HEK293T (cell line): ENCODE results near the gene TMEM130.
"Not testable (repeated sequence)": the region's sequence is repeated elsewhere in the genome, so short reads cannot be mapped to it uniquely, and the experiment has no call there.

ENCODE experiments used
- CTCF ChIA-PET: fragments of 350-600 bp; formaldehyde crosslinking; extraction: SDS; loops from one replicate; lab custom pipeline; 2021; ENCODE audit warnings: antibody characterized with exemption, inconsistent platforms; lab: Yijun Ruan, JAX
- POLR2A ChIA-PET: fragments of 350-600 bp; formaldehyde crosslinking; extraction: SDS; loops from one replicate; lab custom pipeline; 2020; ENCODE audit warnings: antibody characterized with exemption, inconsistent platforms; lab: Yijun Ruan, JAX
- DNase-seq: peaks from one replicate; pipeline ENCODE4 v3.0.0; 2012; ENCODE audit warnings: mixed read lengths; ENCODE audit errors: extremely low spot score
- ARNT ChIP-seq: fragments of 450-650 bp; IDR thresholded peaks from 2 replicates; pipeline ENCODE4 v1.6.1; 2017; ENCODE audit warnings: mild to moderate bottlenecking
- BHLHE40 ChIP-seq: fragments of 450-650 bp; IDR thresholded peaks from 2 replicates; pipeline ENCODE4 v1.6.1; 2016; ENCODE audit warnings: mild to moderate bottlenecking, moderate library complexity, borderline replicate concordance
- CTBP1 ChIP-seq: fragments of 450-650 bp; IDR thresholded peaks from 2 replicates; pipeline ENCODE4 v1.6.1; 2016; ENCODE audit warnings: borderline replicate concordance
- ELF4 ChIP-seq: fragments of 450-650 bp; IDR thresholded peaks from 2 replicates; pipeline ENCODE4 v1.6.1; 2017; ENCODE audit warnings: antibody characterized with exemption
- FOXA1 ChIP-seq: fragments of 450-650 bp; IDR thresholded peaks from 2 replicates; pipeline ENCODE4 v1.6.1; 2016; ENCODE audit warnings: mild to moderate bottlenecking
- FOXK2 ChIP-seq: fragments of 450-650 bp; IDR thresholded peaks from 2 replicates; pipeline ENCODE4 v1.6.1; 2016; ENCODE audit warnings: mild to moderate bottlenecking
- FOXM1 ChIP-seq: fragments of 450-650 bp; IDR thresholded peaks from 2 replicates; pipeline ENCODE4 v1.6.1; 2017; ENCODE audit warnings: mild to moderate bottlenecking, borderline replicate concordance
- HDGF ChIP-seq: fragments of 450-650 bp; IDR thresholded peaks from 2 replicates; pipeline ENCODE4 v1.6.1; 2017; ENCODE audit warnings: antibody characterized with exemption, borderline replicate concordance
- L3MBTL2 ChIP-seq: fragments of 450-650 bp; conservative IDR thresholded peaks from 2 replicates; pipeline ENCODE4 v1.6.1; 2016; ENCODE audit warnings: mild to moderate bottlenecking
- LEF1 ChIP-seq: fragments of 450-650 bp; IDR thresholded peaks from 2 replicates; pipeline ENCODE4 v1.6.1; 2017; ENCODE audit warnings: mild to moderate bottlenecking, borderline replicate concordance
- NFRKB ChIP-seq: fragments of 450-650 bp; IDR thresholded peaks from 2 replicates; pipeline ENCODE4 v1.6.1; 2016; ENCODE audit warnings: mild to moderate bottlenecking, moderate library complexity
- PKNOX1 ChIP-seq: fragments of 450-650 bp; IDR thresholded peaks from 2 replicates; pipeline ENCODE4 v1.6.1; 2016
- SP1 ChIP-seq: fragments of 450-650 bp; IDR thresholded peaks from 2 replicates; pipeline ENCODE4 v1.6.1; 2017
- SUZ12 ChIP-seq: fragments of 450-650 bp; IDR thresholded peaks from 2 replicates; pipeline ENCODE4 v1.6.1; 2016; ENCODE audit warnings: mild to moderate bottlenecking
- TARDBP ChIP-seq: fragments of 450-650 bp; IDR thresholded peaks from 2 replicates; pipeline ENCODE4 v1.6.1; 2016
- ZNF384 ChIP-seq: fragments of 450-650 bp; IDR thresholded peaks from 2 replicates; pipeline ENCODE4 v1.6.1; 2016

Gene TMEM130

GRCh38 chr7:98860071-98860470, 9.7 kb downstream of the TMEM130 start:
- no peak for DNase-seq
- TF ChIP-seq FOXM1: no peak
- TF ChIP-seq TARDBP: no peak
- no peak for TF ChIP-seq NFRKB
- TF ChIP-seq LEF1: no peak
- no peak for TF ChIP-seq BHLHE40
- no peak for TF ChIP-seq SP1
- TF ChIP-seq HDGF: no peak
- no peak for TF ChIP-seq FOXK2
- no peak for TF ChIP-seq SUZ12
- TF ChIP-seq PKNOX1: no peak
- no peak for TF ChIP-seq ELF4
- TF ChIP-seq ARNT: no peak
- CTCF ChIA-PET: no interaction called here
- POLR2A ChIA-PET: no interaction called here

- ChIA-PET POLR2A (no interaction called here), CTCF (interaction anchor here (0.7 kb wide), 1 partner anchor 59 kb away, joined by 3 read pairs; no protein-coding TSS in a partner anchor)
- DNase-seq: no peak
- TF ChIP-seq CTBP1: no peak
- TF ChIP-seq NFRKB: no peak
- TF ChIP-seq HDGF: no peak
- no peak for TF ChIP-seq FOXA1
Measured at GRCh38 chr7:98855610-98856422, 14.0 kb downstream of the TMEM130 start.

GRCh38 chr7:98852826-98853225, 17.0 kb downstream of the TMEM130 start:
- DNase-seq: no peak
- ChIA-PET POLR2A (no interaction called here), CTCF (no interaction called here)
- TF ChIP-seq FOXM1 (no peak), SP1 (no peak), NFRKB (no peak), TARDBP (no peak), SUZ12 (no peak), FOXA1 (no peak), PKNOX1 (no peak), BHLHE40 (no peak), ELF4 (no peak), FOXK2 (no peak), L3MBTL2 (no peak), ARNT (no peak), ZNF384 (no peak), LEF1 (no peak)

GRCh38 chr7:98848918-98849317, 20.9 kb downstream of the TMEM130 start:
- ChIA-PET CTCF (interaction anchor here (1.5 kb wide), 1 partner anchor 12 kb away, joined by 3 read pairs; no protein-coding TSS in a partner anchor), POLR2A (no interaction called here)
- TF ChIP-seq SP1 (no peak), SUZ12 (no peak), BHLHE40 (no peak), FOXK2 (no peak), PKNOX1 (no peak), L3MBTL2 (no peak), TARDBP (no peak), CTBP1 (no peak), LEF1 (no peak), FOXA1 (no peak), ELF4 (no peak), ARNT (no peak), FOXM1 (no peak), NFRKB (no peak), HDGF (no peak), ZNF384 (no peak)

GRCh38 chr7:98842552-98842951, 27.3 kb downstream of the TMEM130 start:
- POLR2A ChIA-PET, DNase-seq: not testable (repeated sequence)
- CTCF ChIA-PET: interaction anchor here (0.6 to 1.4 kb wide), 3 partner anchors 24 to 441 kb away, joined by 3 to 6 read pairs (median 6); no protein-coding TSS in a partner anchor

More at GRCh38 chr7:98848918-98849317, 20.9 kb downstream of the TMEM130 start:
- DNase-seq: no peak

GRCh38 chr7:98841179-98841997, 28.4 kb downstream of the TMEM130 start:
- peak; percentile 66 for DNase-seq
- CTCF ChIA-PET: interaction anchor here (0.6 to 2.2 kb wide), 12 partner anchors 10 to 684 kb away, joined by 3 to 17 read pairs (median 3); partner anchors contain the start of gene TRRAP
- POLR2A ChIA-PET: no interaction called here
- TF ChIP-seq TARDBP: no peak
